ENCODE measurements around the gene PDS5A. TPM values are rescaled to one million over a fixed set of nuclear protein-coding genes. Genes with fewer than 3 reads are reported as not detected.
"Not testable (repeated sequence)": the region's sequence is repeated elsewhere in the genome, so short reads cannot be mapped to it uniquely, and the experiment has no call there.

Gene PDS5A
- total RNA-seq, 1 donor from 2014 or later, result 31.5 TPM

DNA sequence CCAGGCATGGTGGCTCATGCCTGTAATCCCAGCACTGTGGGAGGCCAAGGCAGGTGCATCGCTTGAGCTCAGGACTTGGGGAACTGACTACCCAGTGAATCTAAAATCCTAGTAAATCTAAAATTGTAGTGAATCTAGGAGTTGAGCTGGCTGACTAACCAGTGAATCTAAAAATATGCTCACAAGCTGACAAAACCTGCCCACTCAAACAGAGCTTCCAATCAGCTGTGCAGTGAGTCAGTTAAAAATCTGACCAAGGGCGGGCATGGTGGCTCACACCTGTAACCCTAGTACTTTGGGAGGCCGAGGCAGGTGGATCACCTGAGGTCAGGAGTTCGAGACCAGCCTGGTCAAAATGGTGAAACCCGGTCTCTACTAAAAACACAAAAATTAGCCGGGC lies 72.7 kb downstream of the PDS5A start:
- not testable (repeated sequence) for DNase-seq (ENCODE audit: low spot score); ATAC-seq

GRCh38 chr4:39900966-39901365 lies 76.7 kb downstream of the PDS5A start:
- DNase-seq (ENCODE audit: low spot score), result no peak
- no peak for ATAC-seq

- ATAC-seq (no peak), DNase-seq (ENCODE audit: low spot score) (no peak)
Observed at GRCh38 chr4:39899291-39899690, 78.4 kb downstream of the PDS5A start.

GRCh38 chr4:39898015-39898414 lies 79.7 kb downstream of the PDS5A start:
- ATAC-seq (no peak), DNase-seq (ENCODE audit: low spot score) (no peak)

DNA sequence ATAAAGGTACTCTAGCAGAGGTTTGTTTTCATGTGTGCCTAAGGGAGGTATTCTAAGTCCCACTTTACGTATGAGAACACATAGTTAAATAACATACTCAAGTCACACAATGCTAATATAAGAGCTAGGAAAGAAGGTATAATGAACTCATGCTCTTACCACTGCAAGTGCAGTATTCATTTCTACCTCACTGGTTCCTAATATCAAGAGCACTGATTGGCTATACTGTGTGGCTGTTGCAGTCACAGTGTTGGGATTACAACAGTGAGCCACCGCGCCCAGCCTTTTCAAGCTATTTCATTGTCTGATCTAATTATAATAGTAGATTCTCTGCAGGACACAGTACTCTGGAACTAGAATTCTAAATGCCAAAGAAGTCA lies 84.0 kb downstream of the PDS5A start:
- DNase-seq (ENCODE audit: low spot score) (no peak), ATAC-seq (no peak)

DNA sequence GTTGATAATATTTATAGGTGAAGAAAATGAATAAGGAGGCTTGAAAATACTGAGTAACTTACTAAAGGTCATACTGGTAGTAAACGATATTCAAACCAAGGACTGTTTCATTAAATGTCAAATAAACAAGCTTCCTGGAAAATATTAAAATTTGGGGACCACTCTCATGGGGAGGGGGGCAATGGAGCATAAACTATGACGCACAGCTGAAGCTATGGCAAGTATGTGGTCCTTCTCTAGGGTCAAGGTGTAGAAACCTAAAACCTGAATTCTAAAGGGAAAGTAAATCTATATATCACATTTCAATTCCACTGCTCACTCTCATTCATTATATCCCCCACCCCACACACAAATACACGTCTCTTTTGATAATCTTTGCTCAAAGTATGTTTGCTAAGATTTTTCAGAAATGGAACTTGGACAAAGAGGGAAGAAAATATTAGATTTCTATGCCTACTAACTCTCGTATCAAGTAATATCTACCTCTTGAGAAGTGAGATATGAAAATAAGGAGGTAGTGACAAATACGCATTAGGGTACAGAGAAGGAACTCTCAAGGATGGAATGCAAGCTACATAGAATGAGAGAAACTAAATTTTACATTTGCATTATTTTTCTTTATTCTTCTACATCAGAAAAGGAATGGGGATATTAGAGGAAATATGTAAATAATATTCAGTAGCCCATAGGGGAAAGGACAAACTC lies 84.6 kb downstream of the PDS5A start:
- ATAC-seq, result no peak
- no peak for DNase-seq (ENCODE audit: low spot score)

- no peak for DNase-seq (ENCODE audit: low spot score)
Observed at GRCh38 chr4:39889226-39889625, 88.5 kb downstream of the PDS5A start.

GRCh38 chr4:39888541-39888940 lies 89.2 kb downstream of the PDS5A start:
- ATAC-seq (no peak), DNase-seq (ENCODE audit: low spot score) (no peak)

More at GRCh38 chr4:39889226-39889625, 88.5 kb downstream of the PDS5A start:
- no peak for ATAC-seq

DNA sequence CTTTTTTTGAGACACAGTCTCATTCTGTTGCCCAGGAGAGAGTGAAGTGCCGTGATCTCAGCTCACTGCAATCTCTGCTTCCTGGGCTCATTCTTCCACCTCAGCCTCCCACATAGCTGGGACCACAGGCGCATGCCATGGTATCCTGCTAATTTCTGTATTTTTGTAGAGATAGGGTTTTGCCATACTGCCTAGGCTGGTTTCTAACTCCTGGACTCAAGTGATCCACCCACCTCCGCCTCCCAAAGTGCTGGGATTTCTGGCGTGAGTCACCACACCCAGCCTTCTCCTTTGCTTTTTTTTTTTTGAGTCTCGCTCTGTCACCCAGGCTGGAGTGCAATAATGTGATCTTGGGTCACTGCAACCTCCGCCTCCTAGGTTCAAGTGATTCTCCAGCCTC lies 94.1 kb downstream of the PDS5A start:
- ATAC-seq (no peak), DNase-seq (ENCODE audit: low spot score) (no peak)

- DNase-seq (ENCODE audit: low spot score) (no peak), ATAC-seq (no peak)
Observed at GRCh38 chr4:39881789-39882188, 95.9 kb downstream of the PDS5A start.

GRCh38 chr4:39877971-39878370 lies 99.7 kb downstream of the PDS5A start:
- DNase-seq (ENCODE audit: low spot score) (no peak), ATAC-seq (no peak)

DNA sequence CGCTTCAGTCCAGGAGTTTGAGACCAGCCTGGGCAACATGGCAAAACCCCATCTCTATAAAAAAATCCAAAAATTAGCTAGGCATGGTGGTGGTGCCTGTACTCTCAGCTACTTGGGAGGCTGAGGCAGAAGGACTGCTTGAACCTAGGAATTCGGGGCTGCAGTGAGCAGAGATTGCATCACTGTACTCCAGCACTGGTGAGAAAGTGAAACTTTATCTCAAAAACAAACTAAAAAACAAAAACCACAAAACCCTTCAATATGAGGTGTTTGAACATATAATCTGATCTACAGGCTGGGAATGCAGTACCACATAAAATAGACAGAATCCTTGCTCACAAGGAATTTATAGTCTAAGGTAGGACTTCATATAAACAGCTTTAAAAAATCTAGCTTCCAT lies 103.9 kb downstream of the PDS5A start:
- ATAC-seq, result no peak
- no peak for DNase-seq (ENCODE audit: low spot score)

- ATAC-seq (no peak), DNase-seq (ENCODE audit: low spot score) (no peak)
Observed at GRCh38 chr4:39865280-39865679, 112.4 kb downstream of the PDS5A start.

GRCh38 chr4:39864391-39864790 lies 113.3 kb downstream of the PDS5A start:
- ATAC-seq (no peak), DNase-seq (ENCODE audit: low spot score) (no peak)

- peak; percentile 57 for ATAC-seq
Observed at GRCh38 chr4:39860804-39861203, 116.9 kb downstream of the PDS5A start.

GRCh38 chr4:39855909-39856512 lies 121.7 kb downstream of the PDS5A start:
- ATAC-seq, result no peak
- DNase-seq (ENCODE audit: low spot score), result no peak

More at GRCh38 chr4:39860804-39861203, 116.9 kb downstream of the PDS5A start:
- DNase-seq (ENCODE audit: low spot score), result no peak

- no peak for DNase-seq (ENCODE audit: low spot score)
- no peak for ATAC-seq
Observed at GRCh38 chr4:39852636-39853035, 125.1 kb downstream of the PDS5A start.

- ATAC-seq (no peak), DNase-seq (ENCODE audit: low spot score) (no peak)
Observed at GRCh38 chr4:39850727-39851126, 127.0 kb downstream of the PDS5A start.

- peak; percentile 42 for ATAC-seq
Observed at GRCh38 chr4:39846705-39847104, 131.0 kb downstream of the PDS5A start.

DNA sequence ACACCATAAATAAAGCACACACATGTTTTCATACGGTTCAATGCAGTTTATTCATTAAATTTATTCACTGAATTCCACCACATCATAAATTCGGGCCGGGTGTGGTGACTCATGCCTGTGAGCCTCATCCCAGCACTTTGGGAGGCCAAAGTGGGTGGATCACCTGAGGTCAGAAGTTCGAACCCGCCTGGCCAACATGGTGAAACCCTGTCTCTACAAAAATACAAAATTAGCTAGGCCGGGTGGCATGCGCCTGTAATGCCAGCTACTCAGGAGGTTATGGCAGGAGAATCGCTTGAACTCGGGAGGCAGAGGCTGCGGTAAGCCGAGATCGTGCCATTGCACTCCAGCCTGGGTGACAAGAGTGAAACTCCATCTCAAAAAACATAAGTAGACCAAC lies 131.6 kb downstream of the PDS5A start:
- DNase-seq (ENCODE audit: low spot score) (no peak), ATAC-seq (no peak)

More at GRCh38 chr4:39846705-39847104, 131.0 kb downstream of the PDS5A start:
- DNase-seq (ENCODE audit: low spot score), result no peak

GRCh38 chr4:39841894-39842293 lies 135.8 kb downstream of the PDS5A start:
- DNase-seq (ENCODE audit: low spot score), result no peak
- peak; percentile 73 for ATAC-seq

DNA sequence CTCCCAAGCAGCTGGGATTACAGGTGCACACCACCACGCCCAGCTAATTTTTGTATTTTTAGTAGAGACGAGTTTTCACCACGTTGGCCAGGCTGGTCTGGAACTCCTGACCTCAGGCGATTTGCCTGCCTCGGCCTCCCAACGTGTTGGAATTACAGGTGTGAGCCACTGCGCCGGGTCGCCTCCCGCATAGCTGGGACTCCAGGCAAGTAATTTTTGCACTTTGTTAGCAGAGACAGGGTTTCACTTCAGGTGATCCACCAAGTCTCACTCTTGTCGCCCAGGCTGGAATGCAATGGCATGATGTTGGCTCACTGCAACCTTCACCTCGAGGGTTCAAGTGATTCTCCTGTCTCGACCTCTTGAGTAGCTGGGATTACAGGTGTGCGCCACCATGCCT lies 137.2 kb downstream of the PDS5A start:
- not testable (repeated sequence) for DNase-seq (ENCODE audit: low spot score)

DNA sequence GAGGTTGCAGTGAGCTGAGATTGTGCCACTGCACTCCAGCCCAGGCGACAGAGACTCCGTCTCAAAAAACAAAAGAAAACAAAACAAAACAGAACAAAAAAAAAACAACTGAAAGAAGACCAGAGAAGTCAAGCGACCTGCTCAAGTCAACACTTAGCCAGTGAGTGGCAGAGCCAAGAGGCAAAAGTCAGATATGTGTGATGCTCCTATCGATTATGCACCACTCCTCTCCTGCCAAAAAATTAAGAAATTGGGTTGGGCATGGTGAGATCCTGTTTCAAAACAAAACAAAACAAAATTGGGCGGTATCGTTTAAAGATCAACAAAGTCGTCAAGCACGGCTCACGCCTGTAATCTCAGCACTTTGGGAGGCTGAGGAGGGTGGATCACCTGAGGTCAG lies 137.7 kb downstream of the PDS5A start:
- no peak for DNase-seq (ENCODE audit: low spot score)
- ATAC-seq, result peak; percentile 88

More for the DNA sequence above, 137.2 kb downstream of the PDS5A start:
- not testable (repeated sequence) for ATAC-seq

Measured in left lobe of liver (tissue), 2 donors.